Caco-2 (cell line): ENCODE results near the gene TMEM132E. TPM values are rescaled to one million over a fixed set of nuclear protein-coding genes. Genes with fewer than 3 reads are reported as not detected.

Experiments used
- BruUV-seq: library from RNA; stranded (reverse); fragments of 400-500 nt; replicated peaks from 2 replicates; lab custom pipeline; 2021; lab: Mats Ljungman, UMichigan
- CTCF ChIA-PET: fragments of 300-600 bp; sonication (Branson Sonifier 250); formaldehyde crosslinking; loops from one replicate; lab custom pipeline; 2022; ENCODE audit warnings: antibody characterized with exemption; lab: Charles Lee
- POLR2A ChIA-PET: fragments of 300-600 bp; sonication (Branson Sonifier 250); formaldehyde crosslinking; loops from one replicate; lab custom pipeline; 2022; ENCODE audit warnings: antibody characterized with exemption; lab: Charles Lee
- DNase-seq, 2 experiments: peaks; one replicate each; pipeline versions ENCODE4 v3.0.0 to v3.0.0-alpha.2; 2020 to 2022
- H3K27me3 ChIP-seq: replicated peaks from 2 replicates; pipeline ENCODE4 v1.6.0; 2011; ENCODE audit warnings: low read length; ENCODE audit not compliant: control insufficient read depth, insufficient read depth
- H3K36me3 ChIP-seq: 2 replicates; pipeline ENCODE4 v1.5.1; 2011; ENCODE audit warnings: low read length; ENCODE audit not compliant: control insufficient read depth, insufficient read depth
- H3K4me1 ChIP-seq: fragments of 250-450 bp; sonication (Bioruptor Pico); 2 replicates; pipeline ENCODE4 v1.5.1; 2020; ENCODE audit warnings: mild to moderate bottlenecking
- H3K4me3 ChIP-seq: 2 replicates; pipeline ENCODE4 v1.5.1; 2011; ENCODE audit warnings: low read depth, mild to moderate bottlenecking, control low read depth, low read length
- H3K9me3 ChIP-seq: fragments of 250-450 bp; sonication (Bioruptor Pico); 2 replicates; pipeline ENCODE4 v1.5.1; 2020; ENCODE audit warnings: mild to moderate bottlenecking, moderate library complexity
- H3K27ac Mint-ChIP-seq: one replicate; pipeline ENCODE4 v1.8.0; 2022; ENCODE audit warnings: mixed read lengths; ENCODE audit not compliant: unreplicated experiment
- H3K27me3 Mint-ChIP-seq: one replicate; pipeline ENCODE4 v1.8.0; 2022; ENCODE audit warnings: mixed read lengths; ENCODE audit not compliant: insufficient read depth, unreplicated experiment
- H3K36me3 Mint-ChIP-seq: one replicate; pipeline ENCODE4 v1.8.0; 2022; ENCODE audit warnings: mild to moderate bottlenecking, mixed read lengths; ENCODE audit not compliant: insufficient read depth, unreplicated experiment
- H3K4me1 Mint-ChIP-seq: one replicate; pipeline ENCODE4 v1.8.0; 2022; ENCODE audit warnings: low read depth, mixed read lengths; ENCODE audit not compliant: unreplicated experiment
- H3K4me3 Mint-ChIP-seq: one replicate; pipeline ENCODE4 v1.8.0; 2022; ENCODE audit warnings: mild to moderate bottlenecking, moderate library complexity, mixed read lengths; ENCODE audit not compliant: unreplicated experiment
- H3K9me3 Mint-ChIP-seq: one replicate; pipeline ENCODE4 v1.8.0; 2022; ENCODE audit warnings: mixed read lengths; ENCODE audit not compliant: unreplicated experiment
- CTCF ChIP-seq, 2 experiments: fragments of 200-600 bp in 1 of 2; IDR thresholded peaks; 1 replicate in 1 of 2; 2 replicates in 1 of 2; pipeline versions ENCODE4 v1.5.1 to v1.8.0; 2011 to 2022; ENCODE audit warnings: antibody characterized with exemption in 1 of 2, control low read depth in 1 of 2, inconsistent platforms in 1 of 2, low read depth in 1 of 2, low read length in 1 of 2, mild to moderate bottlenecking in 1 of 2, moderate library complexity in 1 of 2; ENCODE audit not compliant: insufficient read depth in 1 of 2, severe bottlenecking in 1 of 2, unreplicated experiment in 1 of 2
- intact Hi-C: fragments of 100-400 bp; cut with micrococcal nuclease; formaldehyde crosslinking; loops from one replicate; pipeline ENCODE4 v1.10.0; 2022; ENCODE audit not compliant: unreplicated experiment
- total RNA-seq: library from RNA; stranded (reverse); gene quantifications from 2 replicates; pipeline ENCODE4 v1.2.3, GENCODE V29; 2022

Gene TMEM132E
- total RNA-seq, 1 experiment from 2014 or later: 0.07 TPM

- CTCF ChIA-PET: no interaction called here
- no peak overlapping the region for H3K4me3 ChIP-seq
- intact Hi-C loops: no loop called here
- Mint-ChIP-seq H3K27me3 (no peaks in the 10 kb centered on the region), H3K4me1 (peaks cover 7% of the 10 kb centered on the region), H3K27ac (no peak overlapping the region), H3K36me3 (no peaks in the 10 kb centered on the region), H3K9me3 (no peaks in the 10 kb centered on the region), H3K4me3 (no peak overlapping the region)
- peaks cover 13% of the 10 kb centered on the region for H3K4me1 ChIP-seq
- TF ChIP-seq CTCF (IDR thresholded peaks at IDR 0.05; ENCODE audit: insufficient read depth in 1 of 2, low read depth in 1 of 2, low read length in 1 of 2, severe bottlenecking in 1 of 2, unreplicated experiment in 1 of 2): no peak
- DNase-seq: no peak
- POLR2A ChIA-PET: no interaction called here
- H3K27me3 ChIP-seq: no peaks in the 10 kb centered on the region
- BruUV-seq: no TSS peak
- H3K9me3 ChIP-seq: no peaks in the 10 kb centered on the region
- no peaks in the 10 kb centered on the region for H3K36me3 ChIP-seq
These were observed 79.6 kb downstream of the TMEM132E start for GRCh38 chr17:34658811-34659560.

GRCh38 chr17:34663714-34664113 is 84.3 kb downstream of the TMEM132E start:
- Mint-ChIP-seq H3K36me3 (no peaks in the 10 kb centered on the region), H3K27me3 (peaks cover 3% of the 10 kb centered on the region), H3K27ac (no peak overlapping the region), H3K4me3 (no peak overlapping the region), H3K4me1 (no peaks in the 10 kb centered on the region), H3K9me3 (no peaks in the 10 kb centered on the region)
- no peaks in the 10 kb centered on the region for H3K27me3 ChIP-seq
- no peaks in the 10 kb centered on the region for H3K4me1 ChIP-seq
- ChIA-PET CTCF (no interaction called here), POLR2A (no interaction called here)
- H3K9me3 ChIP-seq: no peaks in the 10 kb centered on the region
- no peak overlapping the region for H3K4me3 ChIP-seq
- DNase-seq: no peak
- BruUV-seq: no TSS peak
- no peak for TF ChIP-seq CTCF (IDR thresholded peaks at IDR 0.05; ENCODE audit: insufficient read depth in 1 of 2, low read depth in 1 of 2, low read length in 1 of 2, severe bottlenecking in 1 of 2, unreplicated experiment in 1 of 2)
- intact Hi-C loops: no loop called here
- no peaks in the 10 kb centered on the region for H3K36me3 ChIP-seq

GRCh38 chr17:34665150-34665806 is 85.9 kb downstream of the TMEM132E start:
- no peak overlapping the region for H3K4me3 ChIP-seq
- no peaks in the 10 kb centered on the region for H3K9me3 ChIP-seq
- ChIA-PET CTCF (no interaction called here), POLR2A (no interaction called here)
- Mint-ChIP-seq H3K4me1 (no peaks in the 10 kb centered on the region), H3K4me3 (no peak overlapping the region), H3K9me3 (no peaks in the 10 kb centered on the region), H3K27me3 (peaks cover 9% of the 10 kb centered on the region), H3K27ac (no peak overlapping the region), H3K36me3 (no peaks in the 10 kb centered on the region)
- no peaks in the 10 kb centered on the region for H3K27me3 ChIP-seq
- intact Hi-C loops: no loop called here
- no peak for DNase-seq
- H3K36me3 ChIP-seq: no peaks in the 10 kb centered on the region
- BruUV-seq: no TSS peak
- no peak for TF ChIP-seq CTCF (IDR thresholded peaks at IDR 0.05; ENCODE audit: insufficient read depth in 1 of 2, low read depth in 1 of 2, low read length in 1 of 2, severe bottlenecking in 1 of 2, unreplicated experiment in 1 of 2)
- no peaks in the 10 kb centered on the region for H3K4me1 ChIP-seq
